H1 (cell line): Measurements from ENCODE around the gene PKN1. TPM values are rescaled to one million over a fixed set of nuclear protein-coding genes. Genes with fewer than 3 reads are reported as not detected.

Experiments
- CTCF ChIA-PET: fragments of 300-600 bp; sonication (Branson Sonifier 250); formaldehyde crosslinking; loops from one replicate; lab custom pipeline; 2021; ENCODE audit not compliant: partially characterized antibody; lab: Charles Lee
- POLR2A ChIA-PET: fragments of 300-600 bp; sonication (Branson Sonifier 250); formaldehyde crosslinking; loops from one replicate; lab custom pipeline; 2021; ENCODE audit warnings: inconsistent platforms; ENCODE audit not compliant: partially characterized antibody; lab: Charles Lee
- DNase-seq, 2 experiments: peaks; one replicate each; pipeline versions ENCODE4 v3.0.0 to v3.0.0-alpha.2; 2010 to 2022; ENCODE audit warnings: low spot score in 2 of 2, low read depth in 1 of 2, mixed read lengths in 1 of 2
- FAIRE-seq: peaks from 2 replicates; lab custom pipeline; 2011; peaks lifted over from hg19 to GRCh38; lab: Jason Lieb, UNC
- H2AFZ ChIP-seq: 2 replicates; pipeline ENCODE4 v1.8.1; 2012; ENCODE audit warnings: low read length, inconsistent platforms
- H2AK5ac ChIP-seq: 2 replicates; pipeline ENCODE4 v1.6.1; 2013; ENCODE audit warnings: low read depth, low read length
- H2BK120ac ChIP-seq: replicated peaks from 2 replicates; pipeline ENCODE3; 2013; ENCODE audit warnings: low read depth, low read length, inconsistent platforms
- H2BK12ac ChIP-seq: 2 replicates; pipeline ENCODE4 v1.6.1; 2013; ENCODE audit warnings: low read depth, low read length
- H2BK15ac ChIP-seq: 2 replicates; pipeline ENCODE4 v1.6.1; 2013; ENCODE audit warnings: low read length
- H2BK20ac ChIP-seq: 2 replicates; pipeline ENCODE4 v1.6.1; 2013; ENCODE audit warnings: low read length
- H2BK5ac ChIP-seq: 2 replicates; pipeline ENCODE4 v1.6.1; 2013; ENCODE audit warnings: low read depth, low read length
- H3K14ac ChIP-seq: 2 replicates; pipeline ENCODE4 v1.6.1; 2013; ENCODE audit warnings: inconsistent platforms; ENCODE audit not compliant: insufficient read length
- H3K18ac ChIP-seq: 2 replicates; pipeline ENCODE4 v1.6.1; 2013; ENCODE audit warnings: low read length; ENCODE audit errors: extremely low read depth
- H3K23ac ChIP-seq: 2 replicates; pipeline ENCODE4 v1.6.1; 2013; ENCODE audit warnings: inconsistent platforms; ENCODE audit not compliant: insufficient read length
- H3K23me2 ChIP-seq: 2 replicates; pipeline ENCODE4 v1.6.1; 2013; ENCODE audit warnings: low read depth, low read length
- H3K27ac ChIP-seq: 2 replicates; pipeline ENCODE4 v1.6.1; 2011; ENCODE audit warnings: low read depth, low read length, inconsistent platforms
- H3K27me3 ChIP-seq, 4 experiments: replicated peaks in 1 of 4; 1 replicate in 1 of 4; 2 replicates in 3 of 4; pipeline versions ENCODE4 v1.6.1 to v1.8.1; 2011 to 2013; ENCODE audit warnings: low read length in 3 of 4, mild to moderate bottlenecking in 3 of 4, inconsistent platforms in 2 of 4, mixed read lengths in 2 of 4, moderate library complexity in 1 of 4; ENCODE audit not compliant: control insufficient read depth in 3 of 4, insufficient read depth in 3 of 4; ENCODE audit errors: extremely low read depth in 1 of 4
- H3K36me3 ChIP-seq, 4 experiments: 2 replicates each; pipeline versions ENCODE4 v1.6.1 to v1.8.1; 2011 to 2013; ENCODE audit warnings: mild to moderate bottlenecking in 4 of 4, low read length in 3 of 4, moderate library complexity in 2 of 4, control low read depth in 1 of 4, inconsistent platforms in 1 of 4; ENCODE audit not compliant: insufficient read depth in 4 of 4, control insufficient read depth in 2 of 4
- H3K4ac ChIP-seq: replicated peaks from 2 replicates; pipeline ENCODE3; 2013; ENCODE audit warnings: low read length, low read depth, mixed read lengths, inconsistent platforms; ENCODE audit not compliant: insufficient read length
- H3K4me1 ChIP-seq, 4 experiments: replicated peaks in 1 of 4; 1 replicate in 1 of 4; 2 replicates in 3 of 4; pipeline versions ENCODE4 v1.6.1 to v1.8.1; 2011 to 2013; ENCODE audit warnings: low read length in 3 of 4, inconsistent platforms in 2 of 4, mixed read lengths in 1 of 4; ENCODE audit not compliant: insufficient read depth in 4 of 4, control insufficient read depth in 3 of 4
- H3K4me2 ChIP-seq, 2 experiments: 2 replicates each; pipeline versions ENCODE4 v1.6.1 to v1.8.1; 2011 to 2013; ENCODE audit warnings: low read depth in 2 of 2, low read length in 2 of 2, control low read depth in 1 of 2, inconsistent platforms in 1 of 2, mild to moderate bottlenecking in 1 of 2; ENCODE audit not compliant: insufficient read depth in 1 of 2
- H3K4me3 ChIP-seq, 4 experiments: fragments of 200-600, 300-600 bp in 1 of 4; sonication (generic), shearing (Covaris generic), sonication (Bioruptor Twin) in 1 of 4; 2 replicates each; pipeline versions ENCODE4 v1.5.1 to v1.8.1; 2011 to 2016; ENCODE audit warnings: low read length in 4 of 4, low read depth in 3 of 4, control low read depth in 2 of 4, inconsistent platforms in 2 of 4, mild to moderate bottlenecking in 2 of 4, mixed read lengths in 1 of 4, moderate library complexity in 1 of 4; ENCODE audit not compliant: insufficient read depth in 2 of 4; ENCODE audit errors: extremely low read depth in 1 of 4
- H3K56ac ChIP-seq: replicated peaks from 2 replicates; pipeline ENCODE3; 2013; ENCODE audit warnings: low read depth, mild to moderate bottlenecking, mixed read lengths, low read length, inconsistent platforms; ENCODE audit not compliant: insufficient read length
- H3K79me1 ChIP-seq: 2 replicates; pipeline ENCODE4 v1.6.1; 2013; ENCODE audit warnings: low read depth, low read length, control low read depth
- H3K79me2 ChIP-seq, 2 experiments: 2 replicates each; pipeline versions ENCODE4 v1.6.1 to v1.8.1; 2012 to 2013; ENCODE audit warnings: low read length in 2 of 2, mild to moderate bottlenecking in 2 of 2, inconsistent platforms in 1 of 2; ENCODE audit not compliant: insufficient read depth in 2 of 2, control insufficient read depth in 1 of 2
- H3K9ac ChIP-seq, 4 experiments: replicated peaks in 1 of 4; 1 replicate in 1 of 4; 2 replicates in 3 of 4; pipeline versions ENCODE4 v1.6.1 to v1.8.1; 2011 to 2013; ENCODE audit warnings: low read depth in 3 of 4, low read length in 3 of 4, control low read depth in 2 of 4, mild to moderate bottlenecking in 2 of 4, moderate library complexity in 2 of 4, inconsistent platforms in 1 of 4; ENCODE audit errors: extremely low read depth in 1 of 4
- H3K9me3 ChIP-seq, 2 experiments: 2 replicates each; pipeline versions ENCODE4 v1.6.1 to v1.8.1; 2012 to 2013; ENCODE audit warnings: mild to moderate bottlenecking in 2 of 2, moderate library complexity in 2 of 2, control low read depth in 1 of 2, inconsistent platforms in 1 of 2, low read depth in 1 of 2, low read length in 1 of 2, mixed read lengths in 1 of 2; ENCODE audit not compliant: insufficient read depth in 2 of 2
- H4K20me1 ChIP-seq, 2 experiments: replicated peaks in 1 of 2; 2 replicates each; pipeline versions ENCODE3 to v1.8.1; 2011 to 2013; ENCODE audit warnings: inconsistent platforms in 2 of 2, low read length in 2 of 2, mild to moderate bottlenecking in 1 of 2; ENCODE audit not compliant: insufficient read depth in 2 of 2, control insufficient read depth in 1 of 2
- H4K5ac ChIP-seq: 2 replicates; pipeline ENCODE4 v1.6.1; 2013; ENCODE audit warnings: low read length, low read depth, mixed read lengths, inconsistent platforms; ENCODE audit not compliant: insufficient read length
- H4K8ac ChIP-seq: 2 replicates; pipeline ENCODE4 v1.8.0; 2013; ENCODE audit warnings: mild to moderate bottlenecking, moderate library complexity, low read length, inconsistent platforms; ENCODE audit not compliant: insufficient read depth; ENCODE audit errors: extremely low read depth
- H4K91ac ChIP-seq: replicated peaks from 2 replicates; pipeline ENCODE3; 2013; ENCODE audit warnings: low read length, mixed read lengths, inconsistent platforms; ENCODE audit not compliant: insufficient read length
- ASH2L ChIP-seq: fragments of 200-600, 300-600 bp; sonication (generic); IDR thresholded peaks from one replicate; pipeline ENCODE4 v1.7.1; 2017; ENCODE audit warnings: low read length
- BACH1 ChIP-seq: IDR thresholded peaks from 2 replicates; pipeline ENCODE4 v1.6.1; 2012; ENCODE audit warnings: low read length, improper control_type of control experiment
- BCL11A ChIP-seq, 2 experiments: IDR thresholded peaks; one replicate each; pipeline ENCODE4 v1.6.1; 2011; ENCODE audit warnings: low read depth in 2 of 2, low read length in 2 of 2, mild to moderate bottlenecking in 2 of 2
- BRCA1 ChIP-seq: IDR thresholded peaks from 2 replicates; pipeline ENCODE4 v1.6.1; 2012; ENCODE audit warnings: low read depth, low read length, improper control_type of control experiment
- CHD2 ChIP-seq: IDR thresholded peaks from 2 replicates; pipeline ENCODE4 v1.6.1; 2012; ENCODE audit warnings: low read length, improper control_type of control experiment
- CREB1 ChIP-seq: IDR thresholded peaks from 2 replicates; pipeline ENCODE4 v1.6.1; 2012; ENCODE audit warnings: inconsistent platforms
- EZH2 ChIP-seq: fragments of 200-600 bp; sonication (generic); IDR thresholded peaks from 2 replicates; pipeline ENCODE4 v1.7.1; 2012; ENCODE audit warnings: low read depth, mild to moderate bottlenecking, moderate library complexity, low read length, inconsistent platforms; ENCODE audit not compliant: severe bottlenecking
- PHF8 ChIP-seq: fragments of 200-600 bp; sonication (generic); conservative IDR thresholded peaks from 2 replicates; pipeline ENCODE4 v1.7.1; 2012; ENCODE audit warnings: low read depth, mild to moderate bottlenecking, inconsistent platforms, low read length, moderate library complexity
- RXRA ChIP-seq: IDR thresholded peaks from 2 replicates; pipeline ENCODE4 v1.6.1; 2011; ENCODE audit warnings: low read depth, mild to moderate bottlenecking, low read length, moderate library complexity; ENCODE audit not compliant: insufficient read depth
- SAP30 ChIP-seq: fragments of 300-600 bp; sonication (generic); IDR thresholded peaks from 2 replicates; pipeline ENCODE4 v1.7.1; 2012; ENCODE audit warnings: low read length, moderate library complexity, mild to moderate bottlenecking, inconsistent platforms; ENCODE audit not compliant: insufficient read depth, insufficient replicate concordance
- SIX5 ChIP-seq: IDR thresholded peaks from 2 replicates; pipeline ENCODE4 v1.6.1; 2011; ENCODE audit warnings: mild to moderate bottlenecking, low read depth, low read length
- SP2 ChIP-seq: IDR thresholded peaks from 2 replicates; pipeline ENCODE4 v1.6.1; 2012; ENCODE audit warnings: mild to moderate bottlenecking, low read length, inconsistent platforms
- TBP ChIP-seq: IDR thresholded peaks from 2 replicates; pipeline ENCODE4 v1.6.1; 2011; ENCODE audit warnings: low read depth, low read length, improper control_type of control experiment
- TCF12 ChIP-seq: IDR thresholded peaks from 2 replicates; pipeline ENCODE4 v1.6.1; 2011; ENCODE audit warnings: low read depth, mild to moderate bottlenecking, low read length
- WGBS, 2 experiments: shearing (Covaris generic) in 1 of 2; methylation state at CpG; one replicate each; pipeline versions ENCODE4 v1.1.6 to v1.1.7; 2013 to 2015; ENCODE audit warnings: low lambda C conversion rate in 2 of 2, mixed read lengths in 2 of 2, inconsistent platforms in 1 of 2, low coverage in 1 of 2, missing lambda C conversion rate in 1 of 2; ENCODE audit not compliant: insufficient replicate concordance in 2 of 2, insufficient coverage in 1 of 2, insufficient read length in 1 of 2; ENCODE audit errors: extremely low coverage in 1 of 2, missing lambda C conversion rate in 1 of 2; 5-methylcytosine and 5-hydroxymethylcytosine counted together
- polyA plus RNA-seq, 7 experiments: library from polyadenylated mRNA; depleted of rRNA in 3 of 7; stranded (reverse) in 5 of 7; unstranded in 2 of 7; fragments of >200 nt in 5 of 7; fragments of 200-250 nt in 2 of 7; gene quantifications; 1 replicate in 5 of 7; 2 replicates in 1 of 7; 4 replicates in 1 of 7; pipeline versions ENCODE4 v1.2.1 to v1.2.3, GENCODE V29; 2011 to 2013; ENCODE audit warnings: missing spikeins in 2 of 7, mixed read lengths in 2 of 7
- total RNA-seq: library from RNA; stranded (reverse); fragmentation: NEBNext Ultra II Directional; extraction: Animal tissue kit (Norgen Biotek cat#: 25700); gene quantifications from 2 replicates; pipeline ENCODE4 v1.2.1, GENCODE V29; 2021

Gene PKN1
- total and polyA plus RNA-seq, 2 of the 8 experiments (the other 6 are each of a cell fraction or from before 2014, with no cell fraction given) = 65.2 to 162 TPM

DNA sequence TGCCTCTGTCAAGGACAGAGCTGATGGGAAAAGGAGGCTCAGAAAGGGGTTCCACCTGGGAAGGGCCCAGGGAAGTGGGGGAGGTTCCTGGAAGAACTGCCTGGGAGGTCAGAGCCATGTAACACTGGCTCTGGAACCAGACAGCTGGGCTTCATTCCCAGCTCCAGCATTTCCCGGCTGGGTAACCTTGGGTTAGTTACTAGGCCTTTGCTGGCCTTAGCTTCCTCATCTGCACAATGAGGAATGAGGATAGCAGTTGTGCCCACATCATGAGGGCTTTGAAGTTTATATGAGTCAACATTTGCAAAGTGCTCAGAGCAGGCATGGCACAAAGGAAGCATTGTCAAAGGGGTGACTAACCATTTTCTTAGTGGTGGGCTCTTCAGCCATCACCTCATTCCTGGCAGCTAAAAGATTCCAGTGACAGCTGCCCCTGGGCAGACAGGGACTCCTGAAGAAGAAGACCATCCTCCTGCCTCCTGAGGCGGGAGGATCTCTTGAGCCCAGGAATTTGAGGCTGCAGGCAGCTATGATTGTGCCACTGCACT is 86.8 kb downstream of the PKN1 start:
- peaks cover 7 to 24% of the 10 kb centered on the region in 2 experiments; a peak in 3 of 4 replicates for H3K79me2 ChIP-seq
- no peak overlapping the region for H3K23ac ChIP-seq
- no peak overlapping the region for H3K4ac ChIP-seq
- no peaks in the 10 kb centered on the region for H3K27me3 ChIP-seq
- H2AFZ ChIP-seq = no peak overlapping the region
- WGBS, 2 experiments = 79% methylated on average over 2 of the region's 2 CpGs; no CpG with 5 or more reads in 1 of the 2 experiments
- peaks cover 7 to 19% of the 10 kb centered on the region in 2 experiments for H4K20me1 ChIP-seq
- no peak overlapping the region for H3K18ac ChIP-seq
- DNase-seq = no peak
- no peak overlapping the region for H3K4me3 ChIP-seq
- no peak overlapping the region for H2AK5ac ChIP-seq
- POLR2A ChIA-PET = interaction anchor here (0.9 to 3.8 kb wide), 2 partner anchors 9 to 17 kb away, joined by 3 to 16 read pairs; partner anchors contain the start of gene TECR
- H3K9ac ChIP-seq = no peak overlapping the region
- H2BK5ac ChIP-seq = 0 out of 2 replicates have a peak overlapping the region, but pooled peaks have one; percentile 10
- H3K14ac ChIP-seq = no peak overlapping the region
- no peak overlapping the region for H2BK120ac ChIP-seq
- H3K4me1 ChIP-seq = peaks cover 0 to 8% (median 4%) of the 10 kb centered on the region in 4 experiments; a peak in 3 of 7 replicates
- no peak overlapping the region for H3K56ac ChIP-seq
- H3K79me1 ChIP-seq = peaks cover 14% of the 10 kb centered on the region
- H3K4me2 ChIP-seq = no peak overlapping the region
- no peaks in the 10 kb centered on the region for H3K9me3 ChIP-seq
- H2BK12ac ChIP-seq = peak overlapping the region; percentile 44; the same call in 1 of the 2 replicates
- no peak overlapping the region for H3K27ac ChIP-seq
- H4K8ac ChIP-seq = no peak overlapping the region
- H2BK15ac ChIP-seq = peak overlapping the region; percentile 19; the same call in 1 of the 2 replicates
- H3K36me3 ChIP-seq = peaks cover 9 to 17% (median 11%) of the 10 kb centered on the region in 4 experiments
- no peak overlapping the region for H4K5ac ChIP-seq
- CTCF ChIA-PET = interaction anchor here (1.1 kb wide), 1 partner anchor 30 kb away, joined by 3 read pairs; no protein-coding TSS in a partner anchor
- no peak overlapping the region for H2BK20ac ChIP-seq
- peak overlapping the region; percentile 66 for H4K91ac ChIP-seq
- no peak for FAIRE-seq
- H3K23me2 ChIP-seq = peaks cover 3% of the 10 kb centered on the region; the same call in 1 of the 2 replicates
- TF ChIP-seq PHF8 (no peak), BACH1 (no peak), RXRA (no peak), BCL11A (IDR thresholded peaks at IDR 0.05; ENCODE audit: low read depth in 2 of 2, low read length in 2 of 2) (no peak), BRCA1 (no peak), TCF12 (no peak), ASH2L (no peak), TBP (no peak), SP2 (no peak), CHD2 (no peak), SIX5 (no peak), SAP30 (no peak), EZH2 (no peak), CREB1 (no peak)
